Panc1 (cell line): ENCODE measurements around the gene CLSTN2. TPM values are rescaled to one million over a fixed set of nuclear protein-coding genes. Genes with fewer than 3 reads are reported as not detected.

Source experiments
- ATAC-seq: fragments of 200-7000 bp; cut with Tn5 transposase; 2 replicates; pipeline ENCODE4 v1.9.1; 2020; ENCODE audit warnings: mild to moderate bottlenecking, moderate library complexity
- BruUV-seq: library from RNA; stranded (reverse); fragments of 400-500 nt; replicated peaks from 2 replicates; lab custom pipeline; 2021; lab: Mats Ljungman, UMichigan
- CTCF ChIA-PET: fragments of 300-600 bp; sonication (Branson Sonifier 250); formaldehyde crosslinking; loops from one replicate; lab custom pipeline; 2022; ENCODE audit warnings: antibody characterized with exemption; lab: Charles Lee
- POLR2A ChIA-PET: fragments of 300-600 bp; sonication (Branson Sonifier 250); formaldehyde crosslinking; loops from one replicate; lab custom pipeline; 2022; ENCODE audit warnings: antibody characterized with exemption; lab: Charles Lee
- DNase-seq: peaks from one replicate; pipeline ENCODE4 v3.0.0-alpha.2; 2010; ENCODE audit warnings: low read depth, low spot score
- H3K27ac ChIP-seq: 2 replicates; pipeline ENCODE4 v1.5.1; 2011; ENCODE audit warnings: mild to moderate bottlenecking, low read length, inconsistent platforms
- H3K27me3 ChIP-seq: fragments of 200-500 bp; sonication (Bioruptor generic); 2 replicates; pipeline ENCODE4 v1.6.0; 2014; ENCODE audit warnings: low read length, inconsistent platforms; ENCODE audit not compliant: control insufficient read depth, insufficient read depth
- H3K36me3 ChIP-seq: fragments of 200-500 bp; sonication (Bioruptor generic); 2 replicates; pipeline ENCODE4 v1.5.1; 2014; ENCODE audit warnings: inconsistent platforms, mild to moderate bottlenecking, low read length, moderate library complexity; ENCODE audit not compliant: control insufficient read depth, insufficient read depth
- H3K4me1 ChIP-seq: 2 replicates; pipeline ENCODE4 v1.5.1; 2011; ENCODE audit warnings: inconsistent platforms, mild to moderate bottlenecking, low read length, moderate library complexity; ENCODE audit not compliant: control insufficient read depth, insufficient read depth
- H3K4me3 ChIP-seq, 2 experiments: 2 replicates each; pipeline ENCODE4 v1.5.1; 2011 to 2012; ENCODE audit warnings: low read depth in 2 of 2, low read length in 2 of 2, mild to moderate bottlenecking in 2 of 2, inconsistent platforms in 1 of 2, moderate library complexity in 1 of 2
- H3K9me3 ChIP-seq: fragments of 200-500 bp; sonication (Bioruptor generic); 2 replicates; pipeline ENCODE4 v1.5.1; 2014; ENCODE audit warnings: low read depth, mild to moderate bottlenecking, inconsistent platforms, low read length, moderate library complexity; ENCODE audit not compliant: control insufficient read depth, insufficient read depth
- POLR2AphosphoS5 ChIP-seq: IDR thresholded peaks from 2 replicates; pipeline ENCODE4 v1.6.1; 2012; ENCODE audit warnings: mild to moderate bottlenecking, low read depth, low read length, moderate library complexity
- SIN3A ChIP-seq: IDR thresholded peaks from 2 replicates; pipeline ENCODE4 v1.6.1; 2012; ENCODE audit warnings: low read depth, mild to moderate bottlenecking, low read length, moderate library complexity, borderline replicate concordance; ENCODE audit not compliant: insufficient read depth
- TCF7L2 ChIP-seq: IDR thresholded peaks from 2 replicates; pipeline ENCODE4 v1.6.1; 2011; ENCODE audit warnings: mild to moderate bottlenecking, low read depth, low read length, inconsistent platforms
- in situ Hi-C: cut with HindIII; loops from 2 replicates; pipeline ENCODE4 v1.10.0; 2016; ENCODE audit warnings: low sequenced_read_pairs, low pct_unique_long_range_greater_than_20kb
- intact Hi-C: fragments of 100-400 bp; cut with micrococcal nuclease; formaldehyde crosslinking; loops from one replicate; pipeline ENCODE4 v1.10.0; 2022; ENCODE audit not compliant: unreplicated experiment
- total RNA-seq: library from RNA; stranded (reverse); gene quantifications from one replicate; pipeline ENCODE4 v1.2.1, GENCODE V29; 2021; ENCODE audit not compliant: unreplicated experiment
- TF ChIP-seq, protein P1 (sequence below): fragments of 450-650 bp; IDR thresholded peaks from 2 replicates; pipeline ENCODE4 v1.5.1; 2017; ENCODE audit warnings: mild to moderate bottlenecking
- TF ChIP-seq, protein P2 (sequence below), 2 experiments: IDR thresholded peaks; 2 replicates each; pipeline ENCODE4 v1.6.1; 2011 to 2012; ENCODE audit warnings: low read depth in 2 of 2, control low read depth in 1 of 2, low read length in 1 of 2, mild to moderate bottlenecking in 1 of 2, moderate library complexity in 1 of 2; ENCODE audit not compliant: insufficient read depth in 1 of 2

Gene CLSTN2
- total RNA-seq, 1 experiment from 2014 or later: 0.03 TPM

DNA sequence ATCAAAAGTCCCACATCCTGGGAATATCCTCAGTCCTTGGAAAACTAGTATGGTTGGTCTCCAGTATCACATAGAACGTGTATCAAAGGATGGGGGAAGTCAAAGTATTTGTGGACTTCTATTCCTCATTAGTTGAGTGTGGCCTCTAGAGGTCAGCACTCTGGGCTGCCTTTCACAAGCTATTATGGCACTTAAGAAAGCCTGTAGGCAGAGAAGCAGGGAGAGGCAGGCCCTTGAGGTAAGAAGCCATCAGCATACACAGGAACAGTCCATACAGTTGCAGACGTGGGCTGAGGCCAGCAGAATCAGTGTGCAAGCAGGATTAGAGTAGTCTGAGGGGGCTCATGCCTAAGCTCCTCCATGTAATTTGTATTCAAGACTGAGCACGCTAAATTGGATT is 341.7 kb downstream of the CLSTN2 start:
- no TSS peak for BruUV-seq
- no peak overlapping the region for H3K4me3 ChIP-seq
- TF ChIP-seq, protein P1, sequence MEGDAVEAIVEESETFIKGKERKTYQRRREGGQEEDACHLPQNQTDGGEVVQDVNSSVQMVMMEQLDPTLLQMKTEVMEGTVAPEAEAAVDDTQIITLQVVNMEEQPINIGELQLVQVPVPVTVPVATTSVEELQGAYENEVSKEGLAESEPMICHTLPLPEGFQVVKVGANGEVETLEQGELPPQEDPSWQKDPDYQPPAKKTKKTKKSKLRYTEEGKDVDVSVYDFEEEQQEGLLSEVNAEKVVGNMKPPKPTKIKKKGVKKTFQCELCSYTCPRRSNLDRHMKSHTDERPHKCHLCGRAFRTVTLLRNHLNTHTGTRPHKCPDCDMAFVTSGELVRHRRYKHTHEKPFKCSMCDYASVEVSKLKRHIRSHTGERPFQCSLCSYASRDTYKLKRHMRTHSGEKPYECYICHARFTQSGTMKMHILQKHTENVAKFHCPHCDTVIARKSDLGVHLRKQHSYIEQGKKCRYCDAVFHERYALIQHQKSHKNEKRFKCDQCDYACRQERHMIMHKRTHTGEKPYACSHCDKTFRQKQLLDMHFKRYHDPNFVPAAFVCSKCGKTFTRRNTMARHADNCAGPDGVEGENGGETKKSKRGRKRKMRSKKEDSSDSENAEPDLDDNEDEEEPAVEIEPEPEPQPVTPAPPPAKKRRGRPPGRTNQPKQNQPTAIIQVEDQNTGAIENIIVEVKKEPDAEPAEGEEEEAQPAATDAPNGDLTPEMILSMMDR: peak; percentile 56
- TF ChIP-seq, protein P2, sequence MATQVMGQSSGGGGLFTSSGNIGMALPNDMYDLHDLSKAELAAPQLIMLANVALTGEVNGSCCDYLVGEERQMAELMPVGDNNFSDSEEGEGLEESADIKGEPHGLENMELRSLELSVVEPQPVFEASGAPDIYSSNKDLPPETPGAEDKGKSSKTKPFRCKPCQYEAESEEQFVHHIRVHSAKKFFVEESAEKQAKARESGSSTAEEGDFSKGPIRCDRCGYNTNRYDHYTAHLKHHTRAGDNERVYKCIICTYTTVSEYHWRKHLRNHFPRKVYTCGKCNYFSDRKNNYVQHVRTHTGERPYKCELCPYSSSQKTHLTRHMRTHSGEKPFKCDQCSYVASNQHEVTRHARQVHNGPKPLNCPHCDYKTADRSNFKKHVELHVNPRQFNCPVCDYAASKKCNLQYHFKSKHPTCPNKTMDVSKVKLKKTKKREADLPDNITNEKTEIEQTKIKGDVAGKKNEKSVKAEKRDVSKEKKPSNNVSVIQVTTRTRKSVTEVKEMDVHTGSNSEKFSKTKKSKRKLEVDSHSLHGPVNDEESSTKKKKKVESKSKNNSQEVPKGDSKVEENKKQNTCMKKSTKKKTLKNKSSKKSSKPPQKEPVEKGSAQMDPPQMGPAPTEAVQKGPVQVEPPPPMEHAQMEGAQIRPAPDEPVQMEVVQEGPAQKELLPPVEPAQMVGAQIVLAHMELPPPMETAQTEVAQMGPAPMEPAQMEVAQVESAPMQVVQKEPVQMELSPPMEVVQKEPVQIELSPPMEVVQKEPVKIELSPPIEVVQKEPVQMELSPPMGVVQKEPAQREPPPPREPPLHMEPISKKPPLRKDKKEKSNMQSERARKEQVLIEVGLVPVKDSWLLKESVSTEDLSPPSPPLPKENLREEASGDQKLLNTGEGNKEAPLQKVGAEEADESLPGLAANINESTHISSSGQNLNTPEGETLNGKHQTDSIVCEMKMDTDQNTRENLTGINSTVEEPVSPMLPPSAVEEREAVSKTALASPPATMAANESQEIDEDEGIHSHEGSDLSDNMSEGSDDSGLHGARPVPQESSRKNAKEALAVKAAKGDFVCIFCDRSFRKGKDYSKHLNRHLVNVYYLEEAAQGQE (IDR thresholded peaks at IDR 0.05; ENCODE audit: insufficient read depth in 1 of 2, low read depth in 2 of 2, low read length in 1 of 2): no peak
- intact Hi-C loops: no loop called here
- in situ Hi-C loops: no loop called here
- no peak for ATAC-seq
- POLR2A ChIA-PET: no interaction called here
- H3K36me3 ChIP-seq: no peaks in the 10 kb centered on the region
- H3K4me1 ChIP-seq: no peaks in the 10 kb centered on the region
- no peak overlapping the region for H3K27ac ChIP-seq
- no peaks in the 10 kb centered on the region; the same call in 1 of the 2 replicates for H3K27me3 ChIP-seq
- H3K9me3 ChIP-seq: no peaks in the 10 kb centered on the region
- CTCF ChIA-PET: no interaction called here
- DNase-seq: peak; percentile 8

DNA sequence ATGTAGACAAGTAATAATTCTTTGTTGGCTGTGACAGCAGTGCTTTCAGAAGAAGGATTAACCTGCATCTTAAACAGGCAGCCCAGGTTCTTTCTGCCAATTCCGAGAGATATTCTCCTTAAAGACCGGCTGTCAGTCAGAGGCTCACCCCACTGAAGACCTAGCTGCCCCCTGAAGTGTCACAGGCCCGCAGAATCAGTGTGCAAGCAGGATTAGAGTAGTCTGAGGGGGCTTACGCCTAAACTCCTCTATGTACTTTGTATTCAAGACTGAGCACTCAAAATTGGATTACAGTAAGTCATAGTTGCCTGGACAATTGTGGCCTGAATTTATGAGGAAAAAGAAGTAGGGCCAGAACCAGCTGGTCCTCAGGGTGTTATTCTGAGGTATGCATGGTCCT is 342.9 kb downstream of the CLSTN2 start:
- intact Hi-C loops (no loop called here), in situ Hi-C loops (no loop called here)
- no peak for DNase-seq
- Histone ChIP-seq H3K27ac (no peak overlapping the region), H3K27me3 (no peaks in the 10 kb centered on the region; the same call in 1 of the 2 replicates), H3K4me1 (no peaks in the 10 kb centered on the region), H3K9me3 (no peaks in the 10 kb centered on the region), H3K36me3 (no peaks in the 10 kb centered on the region), H3K4me3 (no peak overlapping the region)
- ChIA-PET POLR2A (no interaction called here), CTCF (no interaction called here)
- no TSS peak for BruUV-seq
- ATAC-seq: no peak
- no peak for TF ChIP-seq TCF7L2
- TF ChIP-seq POLR2AphosphoS5: no peak
- TF ChIP-seq, protein P1: no peak
- TF ChIP-seq, protein P2 (IDR thresholded peaks at IDR 0.05; ENCODE audit: insufficient read depth in 1 of 2, low read depth in 2 of 2, low read length in 1 of 2): no peak
- no peak for TF ChIP-seq SIN3A
